IMR-90 (cell line): ENCODE results near the gene PLB1. TPM values are rescaled to one million over a fixed set of nuclear protein-coding genes. Genes with fewer than 3 reads are reported as not detected.

Experiments
- ATAC-seq: fragments of 200-7000 bp; cut with Tn5 transposase; 2 replicates; pipeline ENCODE4 v1.9.1; 2020; ENCODE audit warnings: low read depth, mild to moderate bottlenecking, moderate library complexity
- BruUV-seq: library from RNA; stranded (reverse); fragments of 400-500 nt; replicated peaks from 2 replicates; lab custom pipeline; 2021; lab: Mats Ljungman, UMichigan
- CTCF ChIA-PET: fragments of 300-600 bp; formaldehyde crosslinking; extraction: SDS; loops from one replicate; lab custom pipeline; 2021; ENCODE audit warnings: antibody characterized with exemption; lab: Yijun Ruan, JAX
- POLR2A ChIA-PET: fragments of 300-600 bp; sonication (Branson Sonifier 250); formaldehyde crosslinking; loops from one replicate; lab custom pipeline; 2022; ENCODE audit warnings: antibody characterized with exemption; ENCODE audit not compliant: unreplicated experiment; lab: Charles Lee
- DNase-seq: peaks from one replicate; pipeline ENCODE4 v3.0.0; 2013
- H2AFZ ChIP-seq: replicated peaks from 2 replicates; pipeline ENCODE3; 2013; ENCODE audit warnings: low read length, mild to moderate bottlenecking; ENCODE audit not compliant: poor library complexity
- H2AK5ac ChIP-seq: 2 replicates; pipeline ENCODE4 v1.6.1; 2013; ENCODE audit warnings: low read depth, low read length, inconsistent platforms
- H2AK9ac ChIP-seq: replicated peaks from 2 replicates; pipeline ENCODE3; 2013; ENCODE audit warnings: mild to moderate bottlenecking, low read depth, low read length, moderate library complexity; ENCODE audit not compliant: poor library complexity
- H2BK120ac ChIP-seq: 2 replicates; pipeline ENCODE4 v1.6.1; 2013; ENCODE audit warnings: low read depth, low read length, inconsistent platforms
- H2BK15ac ChIP-seq: 3 replicates; pipeline ENCODE4 v1.6.1; 2013; ENCODE audit warnings: low read depth, low read length, inconsistent platforms
- H2BK20ac ChIP-seq: 2 replicates; pipeline ENCODE4 v1.6.1; 2013; ENCODE audit warnings: low read depth, mild to moderate bottlenecking, inconsistent platforms, low read length, moderate library complexity
- H2BK5ac ChIP-seq: 2 replicates; pipeline ENCODE4 v1.6.1; 2013; ENCODE audit warnings: mild to moderate bottlenecking, low read depth, low read length, inconsistent platforms; ENCODE audit not compliant: poor library complexity, severe bottlenecking
- H3K14ac ChIP-seq: replicated peaks from 2 replicates; pipeline ENCODE4 v1.6.1; 2013; ENCODE audit warnings: low read depth, low read length, inconsistent platforms
- H3K18ac ChIP-seq: 2 replicates; pipeline ENCODE4 v1.6.1; 2013; ENCODE audit warnings: low read depth, low read length, control low read depth
- H3K23ac ChIP-seq: 2 replicates; pipeline ENCODE4 v1.6.1; 2013; ENCODE audit warnings: low read depth, low read length, inconsistent platforms
- H3K27ac ChIP-seq: 2 replicates; pipeline ENCODE4 v1.5.1; 2013; ENCODE audit warnings: mild to moderate bottlenecking, control low read depth, low read length; ENCODE audit not compliant: insufficient read depth
- H3K27me3 ChIP-seq: 2 replicates; pipeline ENCODE4 v1.6.1; 2013; ENCODE audit warnings: low read length; ENCODE audit not compliant: control insufficient read depth, insufficient read depth
- H3K36me3 ChIP-seq: 2 replicates; pipeline ENCODE4 v1.6.1; 2013; ENCODE audit warnings: low read length, mixed read lengths; ENCODE audit not compliant: control insufficient read depth, insufficient read depth
- H3K4ac ChIP-seq: 2 replicates; pipeline ENCODE4 v1.6.1; 2013; ENCODE audit warnings: low read depth, low read length, inconsistent platforms
- H3K4me1 ChIP-seq: 2 replicates; pipeline ENCODE4 v1.6.1; 2013; ENCODE audit warnings: low read length, mixed read lengths; ENCODE audit not compliant: control insufficient read depth, insufficient read depth
- H3K4me2 ChIP-seq: 2 replicates; pipeline ENCODE4 v1.6.1; 2013; ENCODE audit warnings: low read depth, mild to moderate bottlenecking, control low read depth, low read length, moderate library complexity
- H3K4me3 ChIP-seq: 2 replicates; pipeline ENCODE4 v1.5.1; 2013; ENCODE audit warnings: low read depth, mild to moderate bottlenecking, control low read depth, low read length, moderate library complexity; ENCODE audit not compliant: insufficient read depth
- H3K56ac ChIP-seq: 2 replicates; pipeline ENCODE4 v1.6.1; 2013; ENCODE audit warnings: low read length, inconsistent platforms; ENCODE audit not compliant: insufficient read depth; ENCODE audit errors: extremely low read depth
- H3K79me1 ChIP-seq, 2 experiments: 2 replicates each; pipeline ENCODE4 v1.6.1; 2013; ENCODE audit warnings: low read length in 2 of 2, inconsistent platforms in 1 of 2, low read depth in 1 of 2
- H3K9ac ChIP-seq: 2 replicates; pipeline ENCODE4 v1.6.1; 2013; ENCODE audit warnings: low read depth, low read length, control low read depth
- H3K9me1 ChIP-seq: 2 replicates; pipeline ENCODE4 v1.6.1; 2013; ENCODE audit warnings: low read length, inconsistent platforms; ENCODE audit not compliant: insufficient read depth
- H3K9me3 ChIP-seq: 2 replicates; pipeline ENCODE4 v1.6.1; 2013; ENCODE audit warnings: low read length; ENCODE audit not compliant: control insufficient read depth, insufficient read depth
- H4K20me1 ChIP-seq: 2 replicates; pipeline ENCODE4 v1.6.1; 2013; ENCODE audit warnings: low read length, inconsistent platforms; ENCODE audit not compliant: insufficient read depth
- H4K5ac ChIP-seq: 2 replicates; pipeline ENCODE4 v1.6.1; 2013; ENCODE audit warnings: mild to moderate bottlenecking, low read depth, low read length, control low read depth
- H4K8ac ChIP-seq, 2 experiments: 2 replicates each; pipeline ENCODE4 v1.6.1; 2013; ENCODE audit warnings: low read depth in 2 of 2, low read length in 2 of 2, control low read depth in 1 of 2, inconsistent platforms in 1 of 2
- H4K91ac ChIP-seq: 2 replicates; pipeline ENCODE4 v1.6.1; 2013; ENCODE audit warnings: low read depth, low read length, inconsistent platforms; ENCODE audit not compliant: insufficient read depth
- FOS ChIP-seq: fragments of 150-350 bp; IDR thresholded peaks from 2 replicates; pipeline ENCODE4 v1.6.1; 2016; ENCODE audit warnings: low read depth, low read length
- MAZ ChIP-seq: IDR thresholded peaks from 2 replicates; pipeline ENCODE4 v1.6.1; 2012; ENCODE audit warnings: low read depth, mild to moderate bottlenecking, low read length, improper control_type of control experiment, moderate library complexity, borderline replicate concordance
- POLR2A ChIP-seq: IDR thresholded peaks from 2 replicates; pipeline ENCODE4 v1.6.1; 2012; ENCODE audit warnings: mild to moderate bottlenecking, low read depth, low read length
- RAD21 ChIP-seq: IDR thresholded peaks from 2 replicates; pipeline ENCODE4 v1.6.1; 2012; ENCODE audit warnings: low read length, improper control_type of control experiment
- RCOR1 ChIP-seq: IDR thresholded peaks from 2 replicates; pipeline ENCODE4 v1.6.1; 2012; ENCODE audit warnings: mild to moderate bottlenecking, low read length, improper control_type of control experiment; ENCODE audit not compliant: insufficient replicate concordance
- WGBS, 2 experiments: methylation state at CpG; one replicate each; pipeline versions ENCODE4 v1.1.5 to v1.1.7; 2013; ENCODE audit warnings: missing lambda C conversion rate in 2 of 2; ENCODE audit not compliant: insufficient read length in 1 of 2; ENCODE audit errors: extremely low coverage in 2 of 2; 5-methylcytosine and 5-hydroxymethylcytosine counted together
- dilution Hi-C: fragments of 300-500 bp; cut with HindIII; formaldehyde crosslinking; loops from one replicate; pipeline ENCODE4 v1.14.3; 2018; ENCODE audit warnings: low sequenced_read_pairs; ENCODE audit not compliant: unreplicated experiment
- in situ Hi-C: fragments of 300-500 bp; cut with MboI; formaldehyde crosslinking; loops from 3 replicates; pipeline ENCODE4 v1.14.3; 2019; ENCODE audit warnings: low sequenced_read_pairs, inconsistent platforms, mixed read lengths
- intact Hi-C: fragments of 100-400 bp; cut with micrococcal nuclease; formaldehyde crosslinking; loops from 2 replicates; pipeline ENCODE4 v1.10.0; 2022
- polyA plus RNA-seq, 3 experiments: library from polyadenylated mRNA; depleted of rRNA; stranded (reverse); fragments of >200 nt; gene quantifications; 2 replicates each; pipeline ENCODE4 v1.2.3, GENCODE V29; 2012; ENCODE audit warnings: low replicate concordance in 1 of 3
- total RNA-seq: library from RNA; depleted of rRNA; stranded (reverse); fragments of >200 nt; gene quantifications from 2 replicates; pipeline ENCODE4 v1.2.3, GENCODE V29; 2012
- TF ChIP-seq, protein P1 (sequence below): conservative IDR thresholded peaks from 2 replicates; pipeline ENCODE4 v1.5.1; 2012; ENCODE audit warnings: mild to moderate bottlenecking, low read depth, low read length, improper control_type of control experiment
- TF ChIP-seq, protein P2 (sequence below): fragments of 150-350 bp; IDR thresholded peaks from 2 replicates; pipeline ENCODE4 v1.6.1; 2017; ENCODE audit warnings: mild to moderate bottlenecking, antibody characterized with exemption, low read length, low read depth

The PLB1 gene
- total and polyA plus RNA-seq, 2 of the 4 experiments (the other 2 are of a cell fraction): 0.74 to 0.90 TPM

DNA sequence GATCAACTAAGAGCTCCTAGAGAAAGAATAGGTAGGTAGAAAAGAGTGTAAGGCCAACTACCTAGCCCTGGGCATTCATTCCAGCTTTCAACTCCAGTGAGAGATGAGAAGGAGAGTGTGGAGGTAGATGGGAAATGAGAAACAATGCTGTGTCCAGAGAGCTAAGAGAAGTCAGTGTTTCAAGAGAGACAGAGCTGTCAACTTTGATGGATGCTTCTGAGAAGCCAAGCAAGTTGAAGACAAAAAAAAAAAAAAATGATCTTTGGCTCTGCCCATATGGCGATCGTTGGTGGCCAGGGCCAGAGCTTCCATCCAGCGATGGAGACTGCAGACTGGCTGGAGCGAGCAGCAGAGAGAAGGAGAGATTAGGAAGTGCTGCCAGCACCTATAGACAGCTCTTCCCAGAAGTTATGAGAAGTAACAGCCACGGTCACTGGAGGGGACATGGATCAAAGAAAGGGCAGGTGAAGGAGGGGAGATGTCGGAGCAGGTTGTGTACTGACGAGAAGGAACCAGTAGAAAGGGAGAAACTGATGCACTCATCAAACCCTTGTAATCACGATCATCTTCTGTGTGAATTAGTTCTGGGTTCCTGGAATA is 143.3 kb downstream of the PLB1 start:
- Histone ChIP-seq H3K36me3 (no peaks in the 10 kb centered on the region), H4K20me1 (no peaks in the 10 kb centered on the region), H2AK9ac (no peak overlapping the region), H3K27me3 (no peaks in the 10 kb centered on the region), H2BK120ac (no peak overlapping the region), H3K4me1 (peaks cover 6% of the 10 kb centered on the region), H4K8ac (no peak overlapping the region), H2BK5ac (no peak overlapping the region), H2AK5ac (no peak overlapping the region), H4K91ac (no peak overlapping the region), H3K4me2 (no peak overlapping the region), H3K9me1 (peaks cover 3% of the 10 kb centered on the region; the same call in 1 of the 2 replicates), H3K9ac (no peak overlapping the region), H3K23ac (no peak overlapping the region), H2AFZ (no peak overlapping the region), H3K4me3 (no peak overlapping the region), H3K4ac (no peak overlapping the region), H3K9me3 (no peaks in the 10 kb centered on the region), H2BK15ac (no peak overlapping the region), H4K5ac (no peak overlapping the region), H3K56ac (no peak overlapping the region), H2BK20ac (no peak overlapping the region), H3K14ac (no peak overlapping the region), H3K27ac (no peak overlapping the region), H3K18ac (no peak overlapping the region), H3K79me1 (no peaks in the 10 kb centered on the region)
- ATAC-seq (no peak), DNase-seq (no peak)
- in situ Hi-C loops (no loop called here), dilution Hi-C loops (no loop called here), intact Hi-C loops (no loop called here)
- no TSS peak for BruUV-seq
- ChIA-PET POLR2A (no interaction called here), CTCF (interaction anchor here (0.6 kb wide), 1 partner anchor 62 kb away, joined by 4 read pairs; no protein-coding TSS in a partner anchor)
- TF ChIP-seq RCOR1 (no peak), FOS (no peak), RAD21 (no peak), POLR2A (no peak), MAZ (no peak)
- TF ChIP-seq, protein P1, sequence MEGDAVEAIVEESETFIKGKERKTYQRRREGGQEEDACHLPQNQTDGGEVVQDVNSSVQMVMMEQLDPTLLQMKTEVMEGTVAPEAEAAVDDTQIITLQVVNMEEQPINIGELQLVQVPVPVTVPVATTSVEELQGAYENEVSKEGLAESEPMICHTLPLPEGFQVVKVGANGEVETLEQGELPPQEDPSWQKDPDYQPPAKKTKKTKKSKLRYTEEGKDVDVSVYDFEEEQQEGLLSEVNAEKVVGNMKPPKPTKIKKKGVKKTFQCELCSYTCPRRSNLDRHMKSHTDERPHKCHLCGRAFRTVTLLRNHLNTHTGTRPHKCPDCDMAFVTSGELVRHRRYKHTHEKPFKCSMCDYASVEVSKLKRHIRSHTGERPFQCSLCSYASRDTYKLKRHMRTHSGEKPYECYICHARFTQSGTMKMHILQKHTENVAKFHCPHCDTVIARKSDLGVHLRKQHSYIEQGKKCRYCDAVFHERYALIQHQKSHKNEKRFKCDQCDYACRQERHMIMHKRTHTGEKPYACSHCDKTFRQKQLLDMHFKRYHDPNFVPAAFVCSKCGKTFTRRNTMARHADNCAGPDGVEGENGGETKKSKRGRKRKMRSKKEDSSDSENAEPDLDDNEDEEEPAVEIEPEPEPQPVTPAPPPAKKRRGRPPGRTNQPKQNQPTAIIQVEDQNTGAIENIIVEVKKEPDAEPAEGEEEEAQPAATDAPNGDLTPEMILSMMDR: no peak
- TF ChIP-seq, protein P2, sequence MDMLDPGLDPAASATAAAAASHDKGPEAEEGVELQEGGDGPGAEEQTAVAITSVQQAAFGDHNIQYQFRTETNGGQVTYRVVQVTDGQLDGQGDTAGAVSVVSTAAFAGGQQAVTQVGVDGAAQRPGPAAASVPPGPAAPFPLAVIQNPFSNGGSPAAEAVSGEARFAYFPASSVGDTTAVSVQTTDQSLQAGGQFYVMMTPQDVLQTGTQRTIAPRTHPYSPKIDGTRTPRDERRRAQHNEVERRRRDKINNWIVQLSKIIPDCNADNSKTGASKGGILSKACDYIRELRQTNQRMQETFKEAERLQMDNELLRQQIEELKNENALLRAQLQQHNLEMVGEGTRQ: no peak
- 81% methylated on average over 5 of the region's 8 CpGs; no CpG with 5 or more reads in 1 of the 2 experiments for WGBS, 2 experiments
